Spinal cord (tissue), 10 donors: ENCODE measurements around the gene CTXND2. TPM values are rescaled to one million over a fixed set of nuclear protein-coding genes. Genes with fewer than 3 reads are reported as not detected.
"Not testable (repeated sequence)": the region's sequence is repeated elsewhere in the genome, so short reads cannot be mapped to it uniquely, and the experiment has no call there.

Source experiments
- DNase-seq, 6 donors: peaks; one replicate each; pipeline versions ENCODE4 v3.0.0 to v3.0.0-alpha.2; 2013 to 2015; ENCODE audit warnings: low spot score in 6 of 6, low read depth in 4 of 6
- H3K27ac ChIP-seq: one replicate; pipeline ENCODE4 v1.5.1; 2013; ENCODE audit warnings: low read depth, low read length, control low read depth
- H3K27me3 ChIP-seq: one replicate; pipeline ENCODE4 v1.6.1; 2013; ENCODE audit warnings: low read length; ENCODE audit not compliant: control insufficient read depth, insufficient read depth
- H3K36me3 ChIP-seq: one replicate; pipeline ENCODE4 v1.6.1; 2013; ENCODE audit warnings: low read length; ENCODE audit not compliant: control insufficient read depth, insufficient read depth
- H3K4me1 ChIP-seq: one replicate; pipeline ENCODE4 v1.6.1; 2013; ENCODE audit warnings: low read length; ENCODE audit not compliant: control insufficient read depth, insufficient read depth
- H3K4me3 ChIP-seq: one replicate; pipeline ENCODE4 v1.5.1; 2013; ENCODE audit warnings: low read depth, low read length, control low read depth
- H3K9me3 ChIP-seq: one replicate; pipeline ENCODE4 v1.6.1; 2013; ENCODE audit warnings: low read length; ENCODE audit not compliant: control insufficient read depth, insufficient read depth
- WGBS: methylation state at CpG from one replicate; pipeline ENCODE4 v1.1.5; 2013; ENCODE audit warnings: missing lambda C conversion rate; ENCODE audit not compliant: insufficient coverage; 5-methylcytosine and 5-hydroxymethylcytosine counted together
- polyA plus RNA-seq, 2 donors: library from polyadenylated mRNA; unstranded; fragments of 120-200 nt; gene quantifications; one replicate each; pipeline ENCODE4 v1.2.1, GENCODE V29; 2013; ENCODE audit not compliant: insufficient read length in 2 of 2
- total RNA-seq, 2 donors: library from RNA; depleted of rRNA in 1 of 2; stranded (reverse); fragments of 120-200 nt in 1 of 2; fragments of >200 nt in 1 of 2; gene quantifications; one replicate each; pipeline versions ENCODE4 v1.2.3 to v1.2.4, GENCODE V29; 2013 to 2014
- donor health status: healthy.

The CTXND2 gene
- total and polyA plus RNA-seq, 4 donors = 0.14 to 0.39 TPM; not detected in 2

DNA sequence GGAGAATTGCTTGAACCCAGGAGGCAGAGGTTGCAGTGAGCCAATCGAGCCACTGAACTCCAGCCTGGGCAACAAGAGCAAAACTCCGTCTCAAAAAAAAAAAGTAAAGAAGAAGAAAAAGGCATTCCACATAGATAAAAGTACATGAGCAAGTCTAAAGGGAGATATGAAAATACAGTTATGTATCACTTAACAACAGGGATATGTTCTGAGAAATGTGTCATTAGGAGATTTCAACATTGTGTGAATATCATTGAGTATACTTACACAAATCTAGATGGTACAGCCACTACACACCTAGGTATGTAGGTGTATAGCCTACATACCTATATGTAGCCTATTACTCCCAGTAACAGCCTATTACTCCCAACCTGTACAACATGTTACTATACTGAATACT lies 23.2 kb upstream of the CTXND2 start:
- Histone ChIP-seq H3K27me3 (no peaks in the 10 kb centered on the region), H3K4me1 (no peaks in the 10 kb centered on the region), H3K4me3 (no peak overlapping the region), H3K36me3 (peaks cover 3% of the 10 kb centered on the region), H3K27ac (no peak overlapping the region), H3K9me3 (peaks cover 2% of the 10 kb centered on the region)
- DNase-seq = no peak
- no CpG with 5 or more reads among the region's 2 CpGs for WGBS

DNA sequence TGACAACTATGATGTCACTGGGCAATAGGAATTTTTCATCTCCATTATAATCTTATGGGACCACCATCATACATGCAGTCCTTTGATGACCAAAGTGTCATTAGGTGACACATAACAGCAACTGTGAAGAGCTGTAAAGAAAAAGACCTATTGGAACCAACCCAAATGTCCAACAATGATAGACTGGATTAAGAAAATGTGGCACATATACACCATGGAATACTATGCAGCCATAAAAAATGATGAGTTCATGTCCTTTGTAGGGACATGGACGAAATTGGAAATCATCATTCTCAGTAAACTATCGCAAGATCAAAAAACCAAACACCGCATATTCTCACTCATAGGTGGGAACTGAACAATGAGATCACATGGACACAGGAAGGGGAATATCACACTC lies 22.7 kb upstream of the CTXND2 start:
- WGBS = no CpG with 5 or more reads among the region's 3 CpGs

DNA sequence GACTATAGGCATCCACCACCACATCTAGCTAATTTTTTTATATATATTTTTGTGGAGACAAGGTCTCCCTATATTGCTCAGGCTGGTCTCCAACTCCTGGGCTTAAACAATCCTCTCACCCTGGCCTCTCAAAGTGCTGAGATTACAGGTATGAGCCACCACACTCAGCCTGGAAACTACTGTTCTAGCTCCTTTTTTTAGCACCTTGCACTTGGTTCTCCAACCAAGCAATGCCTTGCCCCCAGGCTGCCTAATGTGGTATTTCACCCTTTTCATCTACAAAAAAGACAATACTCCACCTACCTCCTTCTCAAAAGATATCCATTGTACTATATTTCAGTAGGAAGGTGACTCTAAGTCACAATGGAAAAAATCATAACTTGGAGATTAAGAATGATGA lies 17.3 kb upstream of the CTXND2 start:
- Histone ChIP-seq H3K36me3 (peaks cover 17% of the 10 kb centered on the region), H3K4me1 (peaks cover 4% of the 10 kb centered on the region), H3K9me3 (no peaks in the 10 kb centered on the region), H3K4me3 (no peak overlapping the region), H3K27me3 (no peaks in the 10 kb centered on the region), H3K27ac (no peak overlapping the region)
- no peak for DNase-seq

More for the DNA sequence above, 22.7 kb upstream of the CTXND2 start:
- not testable (repeated sequence) for H3K9me3 ChIP-seq, H3K4me1 ChIP-seq, H3K27ac ChIP-seq, H3K27me3 ChIP-seq, H3K36me3 ChIP-seq, DNase-seq, H3K4me3 ChIP-seq

DNA sequence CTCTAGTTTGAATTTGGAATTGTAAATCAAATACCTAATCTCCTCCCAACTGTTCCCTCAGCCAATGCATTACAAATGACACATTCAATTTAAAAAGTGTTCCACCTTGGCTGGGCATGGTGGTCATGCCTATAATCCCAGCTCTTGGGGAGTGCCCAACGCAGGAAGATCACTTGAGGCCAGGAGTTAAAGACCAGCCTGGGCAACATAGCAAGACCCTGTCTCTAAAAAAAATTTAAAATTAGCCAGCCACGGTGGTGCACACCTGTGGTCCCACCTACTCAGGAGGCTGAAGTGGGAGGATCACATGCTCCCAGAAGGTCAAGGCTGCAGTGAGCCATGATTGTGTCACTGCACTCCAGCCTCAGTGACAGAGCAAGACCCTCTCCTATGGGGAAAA lies 14.4 kb upstream of the CTXND2 start:
- peaks cover 4% of the 10 kb centered on the region for H3K4me1 ChIP-seq
- peaks cover 15% of the 10 kb centered on the region for H3K36me3 ChIP-seq
- H3K27me3 ChIP-seq = no peaks in the 10 kb centered on the region
- WGBS = 96% methylated on average over 2 of the region's 2 CpGs
- H3K4me3 ChIP-seq = no peak overlapping the region
- no peak overlapping the region for H3K27ac ChIP-seq
- no peaks in the 10 kb centered on the region for H3K9me3 ChIP-seq
- DNase-seq = no peak

DNA sequence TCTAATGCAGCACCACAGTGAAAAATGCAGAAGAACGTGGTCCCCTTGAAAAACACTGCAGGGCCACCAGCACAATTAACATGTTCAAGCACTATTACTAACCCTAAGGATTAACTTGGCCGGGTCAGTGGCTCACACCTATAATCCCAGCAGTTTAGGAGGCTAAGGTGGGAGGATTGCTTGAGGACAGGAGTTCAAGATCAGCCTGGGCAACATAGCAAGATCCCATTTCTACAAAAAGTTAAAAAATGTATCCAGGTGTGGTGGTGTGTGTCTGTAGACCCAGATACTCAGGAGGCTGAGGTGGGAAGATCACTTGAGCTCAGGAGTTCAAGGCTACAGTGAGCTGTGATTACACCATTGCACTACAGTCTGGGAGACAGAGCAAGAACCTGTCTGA lies 13.4 kb upstream of the CTXND2 start:
- Histone ChIP-seq H3K4me3 (no peak overlapping the region), H3K27ac (no peak overlapping the region), H3K9me3 (no peaks in the 10 kb centered on the region), H3K36me3 (peaks cover 15% of the 10 kb centered on the region), H3K4me1 (peaks cover 4% of the 10 kb centered on the region), H3K27me3 (no peaks in the 10 kb centered on the region)
- 100% methylated on average over 1 of the region's 2 CpGs for WGBS
- DNase-seq = no peak

DNA sequence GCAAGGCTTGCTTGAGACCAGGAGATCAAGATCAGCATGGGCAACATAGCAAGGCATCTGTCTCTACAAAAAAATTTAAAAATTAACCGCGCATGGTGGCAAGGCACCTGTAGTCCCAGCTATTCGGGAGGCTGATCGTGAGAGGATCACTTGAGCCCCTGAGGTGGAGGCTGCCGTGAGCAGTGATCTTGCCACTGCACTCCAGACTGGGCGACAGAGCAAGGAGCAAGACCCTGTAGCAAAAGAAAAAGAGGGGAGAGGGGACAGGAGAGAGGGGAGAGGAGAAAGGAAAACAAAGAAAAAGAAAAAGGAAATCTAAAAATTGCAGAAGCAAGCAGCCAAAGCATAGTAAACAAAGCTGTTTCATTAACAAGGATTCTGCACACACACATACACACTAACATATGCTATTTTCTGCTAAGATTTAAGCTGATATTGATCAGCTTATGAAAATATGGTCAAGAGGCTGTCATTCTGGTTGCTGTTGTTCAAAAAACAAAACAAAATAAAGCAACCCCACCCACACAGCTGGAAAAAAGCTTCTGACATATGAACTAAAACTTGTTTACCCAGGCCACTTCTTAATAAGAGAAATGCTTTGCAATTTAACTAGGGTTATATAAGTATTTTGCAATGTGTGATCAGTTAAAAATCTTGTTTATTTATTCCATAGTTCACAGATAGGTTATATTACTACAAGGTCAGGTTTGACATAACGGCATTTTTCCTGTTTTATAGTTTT lies 12.3 kb upstream of the CTXND2 start:
- WGBS = 49% methylated on average over 6 of the region's 7 CpGs
- Histone ChIP-seq H3K27me3 (no peaks in the 10 kb centered on the region), H3K9me3 (no peaks in the 10 kb centered on the region), H3K4me3 (peak overlapping the region; percentile 81), H3K27ac (peak overlapping the region; percentile 25), H3K36me3 (peaks cover 9% of the 10 kb centered on the region), H3K4me1 (peaks cover 4% of the 10 kb centered on the region)
- DNase-seq = peak in 2 of 6 donors; percentile 5 to 11

DNA sequence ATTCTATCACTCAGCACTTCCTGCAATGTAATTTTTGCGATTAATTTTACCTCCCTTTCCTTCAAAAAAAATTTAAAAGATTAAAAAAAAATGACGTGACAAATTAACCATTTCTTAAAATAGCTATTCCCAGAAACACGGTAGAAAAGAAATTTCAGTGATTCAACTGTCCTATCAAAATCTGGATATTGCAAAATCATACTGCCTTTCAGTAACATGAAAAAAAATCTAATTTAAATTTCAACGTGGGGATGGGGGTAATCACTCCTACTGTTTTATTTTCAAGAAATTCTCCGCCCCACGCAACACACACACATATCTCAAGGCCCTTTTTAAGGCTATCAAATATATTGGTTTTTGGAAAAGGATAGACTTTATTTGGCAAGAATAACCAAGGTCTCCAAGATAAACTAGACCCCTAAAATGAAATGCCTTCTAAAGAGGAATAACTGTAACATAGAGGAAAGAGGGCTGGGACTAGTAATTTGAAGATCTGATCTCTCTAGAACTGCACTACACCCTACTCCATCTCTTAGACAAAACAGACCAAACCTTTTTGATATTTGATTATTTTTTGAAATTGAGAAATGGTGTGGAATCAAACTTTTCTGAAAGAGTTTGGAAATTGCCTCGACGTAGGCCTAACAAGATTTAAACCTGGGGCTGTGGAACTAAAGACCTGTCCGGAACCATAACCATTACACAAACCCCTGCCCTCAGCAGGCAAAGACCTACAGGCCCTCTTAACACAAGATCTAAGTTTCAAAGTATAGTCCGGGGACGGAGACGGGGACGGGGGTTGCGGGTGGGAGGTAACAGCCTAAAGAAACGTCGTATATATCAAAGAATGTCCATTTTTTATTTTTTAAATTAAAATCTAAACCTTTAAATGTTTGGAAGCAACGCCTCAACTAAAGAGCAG lies 11.5 kb upstream of the CTXND2 start:
- no CpG with 5 or more reads among the region's 17 CpGs for WGBS
- peak overlapping the region; percentile 81 for H3K4me3 ChIP-seq
- H3K36me3 ChIP-seq = peaks cover 8% of the 10 kb centered on the region
- H3K27me3 ChIP-seq = no peaks in the 10 kb centered on the region
- no peaks in the 10 kb centered on the region for H3K9me3 ChIP-seq
- peaks cover 4% of the 10 kb centered on the region for H3K4me1 ChIP-seq
- peak in 2 of 6 donors; percentile 9 to 24 for DNase-seq
- H3K27ac ChIP-seq = peak overlapping the region; percentile 96

DNA sequence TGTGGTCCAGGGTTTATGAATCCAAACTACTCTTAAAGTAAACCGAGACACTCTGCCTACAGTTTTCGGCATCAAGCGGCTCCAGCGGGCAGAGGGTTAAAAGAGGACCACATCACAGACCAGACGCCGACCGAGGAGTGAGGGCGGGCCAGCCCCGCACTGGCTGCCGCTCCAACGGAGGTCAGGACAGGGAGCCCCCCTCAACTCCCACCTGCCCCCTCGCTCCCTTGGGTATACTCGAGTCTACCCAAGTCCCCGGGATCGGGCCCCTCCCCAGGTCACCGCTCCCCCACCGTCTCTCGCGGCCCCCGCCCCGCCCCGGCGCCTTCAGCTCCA lies 10.8 kb upstream of the CTXND2 start:
- peak in 4 of 6 donors; percentile 33 to 88 (median 60) for DNase-seq
- Histone ChIP-seq H3K27me3 (no peaks in the 10 kb centered on the region), H3K27ac (peak overlapping the region; percentile 96), H3K4me1 (peaks cover 4% of the 10 kb centered on the region), H3K9me3 (no peaks in the 10 kb centered on the region), H3K36me3 (peaks cover 8% of the 10 kb centered on the region), H3K4me3 (peak overlapping the region; percentile 81)
- 0% methylated on average over 16 of the region's 23 CpGs for WGBS

DNA sequence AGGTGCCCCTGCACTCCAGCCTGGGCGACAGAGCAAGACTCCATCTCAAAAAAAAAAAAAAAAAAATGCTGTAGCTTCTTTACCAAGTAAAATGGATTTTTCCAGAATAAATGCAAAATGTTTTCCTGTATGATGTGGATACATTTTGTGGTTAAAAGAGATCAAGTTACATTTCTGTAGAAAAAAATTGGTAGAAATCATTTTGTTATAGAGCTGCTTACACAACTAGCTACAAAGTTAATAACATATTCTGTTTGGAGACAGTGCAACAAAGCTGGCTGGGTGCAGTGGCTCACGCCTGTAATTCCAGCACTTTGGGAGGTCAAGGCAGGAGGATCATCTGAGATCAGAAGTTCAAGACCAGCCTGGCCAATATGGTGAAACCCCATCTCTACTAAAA lies 8.0 kb upstream of the CTXND2 start:
- H3K27ac ChIP-seq, H3K27me3 ChIP-seq, H3K4me1 ChIP-seq, H3K9me3 ChIP-seq, H3K4me3 ChIP-seq, DNase-seq, H3K36me3 ChIP-seq: not testable (repeated sequence)
- no CpG with 5 or more reads among the region's 2 CpGs for WGBS
